Activated naive CD8-positive, alpha-beta T cell (primary cell): Measurements from ENCODE around the gene ADAMTS8.

Experiments used
- H3K27ac Mint-ChIP-seq: one replicate; pipeline ENCODE4 v1.8.0; 2021; ENCODE audit warnings: mixed read lengths
- H3K27me3 Mint-ChIP-seq: one replicate; pipeline ENCODE4 v1.8.0; 2021; ENCODE audit warnings: mixed read lengths
- H3K36me3 Mint-ChIP-seq: one replicate; pipeline ENCODE4 v1.8.0; 2021; ENCODE audit warnings: mixed read lengths
- H3K4me1 Mint-ChIP-seq: one replicate; pipeline ENCODE4 v1.8.0; 2021; ENCODE audit warnings: low read depth, mixed read lengths
- H3K4me3 Mint-ChIP-seq: one replicate; pipeline ENCODE4 v1.8.0; 2021; ENCODE audit warnings: mild to moderate bottlenecking, mixed read lengths
- H3K9me3 Mint-ChIP-seq: one replicate; pipeline ENCODE4 v1.8.0; 2021; ENCODE audit warnings: low read depth, mixed read lengths

ADAMTS8 gene

GRCh38 chr11:130434521-130435223 is 6.3 kb upstream of the ADAMTS8 start:
- no peak overlapping the region for H3K4me3 Mint-ChIP-seq
- no peaks in the 10 kb centered on the region for H3K36me3 Mint-ChIP-seq
- peaks cover 10% of the 10 kb centered on the region for H3K4me1 Mint-ChIP-seq
- H3K27ac Mint-ChIP-seq, result no peak overlapping the region
- H3K9me3 Mint-ChIP-seq, result no peaks in the 10 kb centered on the region
- H3K27me3 Mint-ChIP-seq, result peaks cover 9% of the 10 kb centered on the region

GRCh38 chr11:130433357-130433756 is 4.9 kb upstream of the ADAMTS8 start:
- Mint-ChIP-seq H3K9me3 (no peaks in the 10 kb centered on the region), H3K36me3 (no peaks in the 10 kb centered on the region), H3K4me1 (peaks cover 9% of the 10 kb centered on the region), H3K4me3 (no peak overlapping the region), H3K27me3 (peaks cover 21% of the 10 kb centered on the region), H3K27ac (no peak overlapping the region)

- Mint-ChIP-seq H3K27me3 (peaks cover 25% of the 10 kb centered on the region), H3K4me1 (peaks cover 13% of the 10 kb centered on the region), H3K36me3 (no peaks in the 10 kb centered on the region), H3K27ac (no peak overlapping the region), H3K4me3 (no peak overlapping the region), H3K9me3 (no peaks in the 10 kb centered on the region)
Measured at GRCh38 chr11:130431801-130432200, 3.4 kb upstream of the ADAMTS8 start.

GRCh38 chr11:130431331-130431773 is 2.9 kb upstream of the ADAMTS8 start:
- no peak overlapping the region for H3K27ac Mint-ChIP-seq
- H3K27me3 Mint-ChIP-seq, result peaks cover 26% of the 10 kb centered on the region
- H3K4me3 Mint-ChIP-seq, result no peak overlapping the region
- no peaks in the 10 kb centered on the region for H3K9me3 Mint-ChIP-seq
- H3K4me1 Mint-ChIP-seq, result peaks cover 13% of the 10 kb centered on the region
- no peaks in the 10 kb centered on the region for H3K36me3 Mint-ChIP-seq

- Mint-ChIP-seq H3K4me1 (peaks cover 13% of the 10 kb centered on the region), H3K4me3 (no peak overlapping the region), H3K27me3 (peaks cover 28% of the 10 kb centered on the region), H3K9me3 (no peaks in the 10 kb centered on the region), H3K36me3 (no peaks in the 10 kb centered on the region), H3K27ac (no peak overlapping the region)
Measured at GRCh38 chr11:130429983-130430382, 1.6 kb upstream of the ADAMTS8 start.

- Mint-ChIP-seq H3K27me3 (peaks cover 34% of the 10 kb centered on the region), H3K4me3 (peak overlapping the region; percentile 75)
Measured at GRCh38 chr11:130429120-130429681, 792 bp upstream of the ADAMTS8 start.

GRCh38 chr11:130427581-130428315 is 661 bp downstream of the ADAMTS8 start:
- no peak overlapping the region for H3K27ac Mint-ChIP-seq
- H3K4me1 Mint-ChIP-seq, result peaks cover 13% of the 10 kb centered on the region
- H3K9me3 Mint-ChIP-seq, result no peaks in the 10 kb centered on the region
- no peaks in the 10 kb centered on the region for H3K36me3 Mint-ChIP-seq
- peaks cover 37% of the 10 kb centered on the region for H3K27me3 Mint-ChIP-seq
- H3K4me3 Mint-ChIP-seq, result no peak overlapping the region

More at GRCh38 chr11:130429120-130429681, 792 bp upstream of the ADAMTS8 start:
- Mint-ChIP-seq H3K36me3 (no peaks in the 10 kb centered on the region), H3K4me1 (peaks cover 13% of the 10 kb centered on the region), H3K9me3 (no peaks in the 10 kb centered on the region), H3K27ac (no peak overlapping the region)

- Mint-ChIP-seq H3K27me3 (peaks cover 37% of the 10 kb centered on the region), H3K4me3 (peak overlapping the region; percentile 67)
Measured at GRCh38 chr11:130426837-130427341, 1.5 kb downstream of the ADAMTS8 start.

GRCh38 chr11:130426223-130426836 is 2.1 kb downstream of the ADAMTS8 start:
- Mint-ChIP-seq H3K27me3 (peaks cover 37% of the 10 kb centered on the region), H3K36me3 (no peaks in the 10 kb centered on the region), H3K9me3 (no peaks in the 10 kb centered on the region), H3K4me3 (no peak overlapping the region), H3K27ac (no peak overlapping the region), H3K4me1 (peaks cover 13% of the 10 kb centered on the region)

More at GRCh38 chr11:130426837-130427341, 1.5 kb downstream of the ADAMTS8 start:
- Mint-ChIP-seq H3K9me3 (no peaks in the 10 kb centered on the region), H3K4me1 (peaks cover 13% of the 10 kb centered on the region), H3K36me3 (no peaks in the 10 kb centered on the region), H3K27ac (no peak overlapping the region)

GRCh38 chr11:130425156-130425555 is 3.3 kb downstream of the ADAMTS8 start:
- no peak overlapping the region for H3K27ac Mint-ChIP-seq
- H3K27me3 Mint-ChIP-seq, result peaks cover 37% of the 10 kb centered on the region
- H3K4me3 Mint-ChIP-seq, result no peak overlapping the region
- no peaks in the 10 kb centered on the region for H3K36me3 Mint-ChIP-seq
- H3K4me1 Mint-ChIP-seq, result peaks cover 13% of the 10 kb centered on the region
- no peaks in the 10 kb centered on the region for H3K9me3 Mint-ChIP-seq

- H3K4me3 Mint-ChIP-seq, result no peak overlapping the region
- no peaks in the 10 kb centered on the region for H3K36me3 Mint-ChIP-seq
- H3K27me3 Mint-ChIP-seq, result peaks cover 33% of the 10 kb centered on the region
- H3K4me1 Mint-ChIP-seq, result peaks cover 13% of the 10 kb centered on the region
- H3K9me3 Mint-ChIP-seq, result no peaks in the 10 kb centered on the region
- H3K27ac Mint-ChIP-seq, result no peak overlapping the region
Measured at GRCh38 chr11:130424613-130425140, 3.7 kb downstream of the ADAMTS8 start.

- no peaks in the 10 kb centered on the region for H3K9me3 Mint-ChIP-seq
- no peaks in the 10 kb centered on the region for H3K36me3 Mint-ChIP-seq
- H3K27me3 Mint-ChIP-seq, result peaks cover 22% of the 10 kb centered on the region
- H3K27ac Mint-ChIP-seq, result no peak overlapping the region
- no peak overlapping the region for H3K4me3 Mint-ChIP-seq
- peaks cover 6% of the 10 kb centered on the region for H3K4me1 Mint-ChIP-seq
Measured at GRCh38 chr11:130423541-130424142, 4.8 kb downstream of the ADAMTS8 start.

- H3K27me3 Mint-ChIP-seq, result peaks cover 20% of the 10 kb centered on the region
- no peak overlapping the region for H3K27ac Mint-ChIP-seq
- peaks cover 4% of the 10 kb centered on the region for H3K4me1 Mint-ChIP-seq
- H3K36me3 Mint-ChIP-seq, result no peaks in the 10 kb centered on the region
- H3K4me3 Mint-ChIP-seq, result no peak overlapping the region
- H3K9me3 Mint-ChIP-seq, result no peaks in the 10 kb centered on the region
Measured at GRCh38 chr11:130422251-130422995, 6.0 kb downstream of the ADAMTS8 start.

- no peak overlapping the region for H3K27ac Mint-ChIP-seq
- no peaks in the 10 kb centered on the region for H3K9me3 Mint-ChIP-seq
- H3K4me3 Mint-ChIP-seq, result no peak overlapping the region
- peaks cover 14% of the 10 kb centered on the region for H3K27me3 Mint-ChIP-seq
- H3K4me1 Mint-ChIP-seq, result no peaks in the 10 kb centered on the region
- no peaks in the 10 kb centered on the region for H3K36me3 Mint-ChIP-seq
Measured at GRCh38 chr11:130421697-130422096, 6.7 kb downstream of the ADAMTS8 start.
